Endometrial microvascular endothelial cells (primary cell): ENCODE results near the gene MED6. TPM values are rescaled to one million over a fixed set of nuclear protein-coding genes. Genes with fewer than 3 reads are reported as not detected.

Experiments
- in situ Hi-C: cut with HindIII; loops from 2 replicates; pipeline ENCODE4 v1.10.0; 2017; ENCODE audit warnings: low sequenced_read_pairs, low pct_unique_long_range_greater_than_20kb; ENCODE audit errors: inconsistent ontology term
- total RNA-seq: library from RNA; depleted of rRNA; stranded (reverse); fragments of >200 nt; gene quantifications from one replicate; pipeline ENCODE4 v1.2.3, GENCODE V29; 2015; ENCODE audit errors: inconsistent ontology term

MED6 gene
- total RNA-seq = 31.1 TPM

DNA sequence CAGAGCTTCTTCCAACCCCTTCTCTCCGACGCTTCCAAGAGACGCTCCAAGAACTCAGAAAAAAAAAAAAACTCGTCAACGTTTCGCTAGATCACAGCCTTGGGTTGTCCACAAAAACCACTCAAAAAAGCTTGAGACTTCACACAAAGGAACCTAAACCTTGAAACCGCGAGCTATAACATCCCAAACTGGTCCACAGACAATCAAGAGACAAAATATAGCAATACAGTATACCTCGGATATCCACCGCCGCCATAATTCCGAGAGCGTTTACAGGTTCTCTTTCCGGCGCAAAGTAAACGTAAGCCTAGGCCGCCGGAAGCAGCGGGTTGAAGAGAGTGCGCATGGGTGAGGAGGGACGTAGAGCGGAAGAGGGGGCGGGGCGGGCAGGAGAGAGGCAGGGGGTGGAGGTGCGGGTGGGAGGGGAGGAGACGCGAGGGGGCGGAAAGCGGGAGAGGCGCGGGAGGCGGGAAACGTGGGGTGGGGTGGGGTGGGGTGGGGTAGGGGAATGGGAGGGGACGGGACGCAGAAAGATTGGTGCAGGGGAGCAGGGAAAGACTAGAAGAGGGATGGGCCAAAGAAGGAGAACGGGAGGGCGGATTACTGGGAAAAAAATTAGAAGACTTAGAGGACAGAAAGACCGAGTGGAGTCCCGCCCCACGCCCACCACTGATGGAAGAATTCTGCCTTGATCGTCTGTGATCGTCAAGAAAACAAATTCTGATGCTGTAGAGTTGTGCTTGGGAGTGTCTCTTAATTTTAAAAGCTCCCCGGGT, at the start of gene MED6:
Gene MED6 (minus strand): TSS at position 274 of the 776 bp plus-strand sequence. CDS start 18 bp downstream, at position 256.
- in situ Hi-C loops = no loop called here

- in situ Hi-C loops = loop anchor here (10.0 kb wide), 1 partner anchor 45 kb away; no protein-coding TSS in a partner anchor
Observed at GRCh38 chr14:70649803-70650202, 49.3 kb upstream of the MED6 start.

GRCh38 chr14:70648346-70648745, 47.9 kb upstream of the MED6 start:
- in situ Hi-C loops = loop anchor here (10.0 kb wide), 1 partner anchor 46 kb away; no protein-coding TSS in a partner anchor

- in situ Hi-C loops = loop anchor here (10.0 kb wide), 1 partner anchor 48 kb away; no protein-coding TSS in a partner anchor
Observed at GRCh38 chr14:70646705-70647104, 46.2 kb upstream of the MED6 start.

GRCh38 chr14:70645892-70646291, 45.4 kb upstream of the MED6 start:
- in situ Hi-C loops = loop anchor here (10.0 kb wide), 1 partner anchor 49 kb away; no protein-coding TSS in a partner anchor

DNA sequence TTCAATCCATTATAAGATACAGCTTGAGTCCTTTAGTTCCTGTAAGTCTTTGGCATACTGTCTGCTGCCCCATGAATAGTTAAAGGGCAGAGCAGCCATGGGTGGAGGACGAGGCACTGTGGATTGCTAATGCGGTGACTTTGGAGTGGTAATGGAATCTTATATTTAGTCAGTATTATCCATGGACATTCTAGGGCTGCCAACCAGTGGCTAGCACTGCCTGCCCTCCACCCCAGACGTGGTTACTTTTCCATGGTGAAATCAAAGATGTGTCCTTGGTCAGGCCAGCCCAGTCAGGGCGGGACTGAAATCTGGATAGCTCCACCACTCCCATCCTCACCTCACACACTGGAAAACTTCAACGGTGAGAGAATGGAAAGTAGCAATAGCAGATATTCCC, 43.5 kb upstream of the MED6 start:
- in situ Hi-C loops = loop anchor here (10.0 kb wide), 1 partner anchor 51 kb away; no protein-coding TSS in a partner anchor

- in situ Hi-C loops = loop anchor here (10.0 kb wide), 1 partner anchor 52 kb away; no protein-coding TSS in a partner anchor
Observed at GRCh38 chr14:70642303-70643235, 42.1 kb upstream of the MED6 start.

DNA sequence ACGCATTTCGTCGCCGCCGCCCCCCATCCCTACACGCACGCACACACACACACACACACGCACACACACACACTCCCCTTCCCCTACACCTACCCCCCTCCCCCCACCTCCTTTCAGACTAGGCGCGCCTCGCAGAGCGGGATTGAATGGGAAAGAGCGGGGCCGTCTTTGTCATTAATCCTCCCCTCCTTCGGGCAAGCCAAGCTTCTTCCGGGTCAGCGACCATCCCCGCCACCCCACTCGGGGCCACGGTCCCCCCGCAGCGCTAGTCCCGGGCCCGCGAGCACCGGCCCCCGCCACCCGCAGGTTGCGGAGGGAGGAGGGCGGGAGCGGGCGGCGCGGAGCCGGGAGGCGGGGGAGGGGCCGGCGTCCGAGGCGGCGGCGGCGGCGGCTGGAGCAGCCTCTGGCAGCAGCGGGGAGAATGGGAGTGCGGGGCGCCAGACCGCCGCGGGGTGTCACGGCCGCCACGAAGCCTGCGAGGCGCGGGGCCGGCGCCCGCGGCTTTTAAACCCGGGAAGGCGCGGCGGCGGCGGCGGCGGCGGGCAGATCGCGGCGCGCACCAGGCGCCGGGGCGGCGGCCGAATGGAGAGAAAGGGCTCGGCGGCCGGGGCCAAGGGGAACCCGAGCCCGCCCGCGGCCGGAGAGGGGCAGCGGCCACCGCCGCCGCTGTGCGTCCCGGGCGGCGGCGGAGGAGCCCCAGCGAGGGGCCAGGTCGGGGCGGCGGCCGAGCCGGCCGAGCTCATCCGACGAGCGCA, 41.3 kb upstream of the MED6 start, which contains the start of gene TTC9:
Gene TTC9 (plus strand): TSS at position 369 of the 755 bp plus-strand sequence. CDS start 214 bp downstream, at position 583.
- in situ Hi-C loops = loop anchor here (10.0 kb wide), 1 partner anchor 53 kb away; no protein-coding TSS in a partner anchor

DNA sequence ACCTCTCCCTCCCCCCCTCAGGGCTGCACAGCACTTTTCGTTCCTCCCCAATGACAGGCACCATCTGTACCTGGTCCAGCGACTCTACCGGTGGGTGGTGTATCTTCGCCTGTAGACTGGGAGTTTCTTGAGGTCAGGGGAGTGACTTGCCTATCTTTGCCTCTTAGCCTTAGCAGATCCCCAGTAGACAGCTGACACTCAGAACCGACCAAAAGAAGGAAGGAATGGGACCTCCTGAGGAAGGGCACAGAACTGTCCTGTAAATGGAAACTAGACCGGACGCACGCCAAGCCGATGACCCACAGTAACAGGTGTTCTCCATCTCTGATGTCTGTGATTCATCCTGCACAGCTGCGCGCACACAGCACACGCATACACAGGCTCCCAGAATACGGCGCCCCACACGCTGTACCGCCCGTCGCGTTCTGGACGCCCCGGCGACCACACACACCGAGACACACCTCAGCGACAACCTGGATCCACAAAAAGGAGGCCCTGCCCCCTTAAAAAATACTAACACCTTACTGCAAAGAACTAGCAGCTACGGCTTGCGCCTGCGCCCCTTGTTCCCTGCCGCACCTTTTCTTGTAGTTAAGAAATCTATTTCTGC, 40.6 kb upstream of the MED6 start:
- in situ Hi-C loops = loop anchor here (10.0 kb wide), 1 partner anchor 54 kb away; no protein-coding TSS in a partner anchor

DNA sequence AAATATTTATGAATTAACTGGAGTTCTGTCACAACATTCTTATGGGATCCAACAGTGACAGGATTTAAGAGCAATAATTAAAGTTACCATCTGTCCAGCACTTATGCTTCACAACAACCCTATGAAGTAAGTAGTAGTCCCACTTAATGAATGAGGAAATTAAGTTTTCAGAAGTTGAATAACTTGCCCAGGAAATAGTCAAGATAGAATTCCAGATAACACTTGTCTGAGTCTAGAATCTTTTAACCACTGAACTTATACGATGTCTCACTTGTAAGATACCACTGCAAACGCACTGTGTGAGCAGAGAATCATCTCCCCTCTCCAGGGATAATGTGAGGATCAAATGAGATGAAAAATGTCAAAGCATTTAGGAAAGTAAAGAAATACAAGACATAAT, 38.0 kb upstream of the MED6 start:
- in situ Hi-C loops = no loop called here

- in situ Hi-C loops = no loop called here
Observed at GRCh38 chr14:70635971-70636595, 35.6 kb upstream of the MED6 start.

DNA sequence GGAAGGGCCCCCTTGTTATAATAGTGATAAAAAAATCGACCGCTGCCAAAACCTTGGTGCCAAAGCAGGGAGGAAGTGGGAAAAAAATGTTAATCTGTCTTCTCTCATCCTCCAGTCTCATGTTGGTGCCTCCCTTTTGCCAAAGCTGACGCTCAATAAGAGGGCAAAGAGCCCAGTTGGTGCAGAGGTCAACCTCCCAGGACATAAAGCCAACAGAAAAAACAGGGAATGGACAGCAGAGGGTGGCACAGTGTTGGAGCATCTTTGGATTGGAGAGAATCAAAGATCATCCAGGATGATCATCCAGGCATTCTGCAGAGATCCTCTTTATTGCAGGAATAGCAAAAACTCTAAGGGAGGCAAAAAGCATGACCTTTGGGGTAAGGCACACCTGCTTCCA, 31.5 kb upstream of the MED6 start:
- in situ Hi-C loops = no loop called here

DNA sequence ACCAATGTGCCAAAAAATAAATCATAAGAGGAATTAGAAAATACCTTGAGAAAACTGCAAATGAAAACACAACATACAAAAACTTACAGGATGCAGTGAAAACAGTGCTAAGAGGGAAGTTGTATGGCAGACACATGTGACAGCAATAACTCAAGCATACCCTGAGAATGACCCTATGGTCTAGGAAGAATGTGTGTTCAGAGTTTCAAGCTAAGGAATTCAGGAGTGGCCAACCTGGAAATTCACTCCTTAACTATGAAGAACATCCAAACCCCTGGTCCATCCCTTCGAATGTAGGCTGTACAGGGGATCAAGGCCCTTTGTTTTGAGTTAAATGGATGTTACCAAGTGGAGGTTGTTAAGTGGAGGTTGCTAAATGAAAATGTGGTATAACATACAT, 24.5 kb upstream of the MED6 start:
- in situ Hi-C loops = no loop called here

DNA sequence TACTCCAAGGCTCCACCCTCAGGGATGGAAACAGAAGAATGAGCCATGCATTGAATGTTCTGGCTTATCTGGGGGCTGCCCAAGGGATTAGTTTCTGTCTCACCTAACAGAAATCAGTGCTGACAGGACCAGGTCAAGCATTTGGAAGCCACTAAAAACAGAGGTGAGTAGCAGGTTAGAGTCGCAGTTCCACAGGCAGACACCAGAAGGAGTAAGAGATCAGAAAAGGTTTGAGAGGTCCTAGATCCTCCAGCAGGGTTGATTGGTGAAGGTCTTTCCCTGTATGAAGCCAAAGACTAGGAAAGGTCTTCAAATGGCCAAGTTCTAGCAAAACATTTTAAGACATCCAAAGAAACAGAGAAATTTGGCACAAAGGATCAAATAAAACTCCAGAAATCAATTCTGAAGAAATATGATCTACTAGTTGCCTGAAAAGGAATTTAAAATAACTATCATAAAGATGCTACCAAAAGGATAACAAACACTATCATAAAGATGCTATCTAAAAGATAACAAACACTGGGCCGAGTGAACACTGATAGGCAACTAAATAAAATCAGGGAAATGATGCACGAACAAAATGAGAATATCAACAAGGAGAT, 21.8 kb upstream of the MED6 start:
- in situ Hi-C loops = no loop called here

GRCh38 chr14:70619708-70620107, 19.3 kb upstream of the MED6 start:
- in situ Hi-C loops = no loop called here

- in situ Hi-C loops = no loop called here
Observed at GRCh38 chr14:70618314-70618713, 17.9 kb upstream of the MED6 start.

DNA sequence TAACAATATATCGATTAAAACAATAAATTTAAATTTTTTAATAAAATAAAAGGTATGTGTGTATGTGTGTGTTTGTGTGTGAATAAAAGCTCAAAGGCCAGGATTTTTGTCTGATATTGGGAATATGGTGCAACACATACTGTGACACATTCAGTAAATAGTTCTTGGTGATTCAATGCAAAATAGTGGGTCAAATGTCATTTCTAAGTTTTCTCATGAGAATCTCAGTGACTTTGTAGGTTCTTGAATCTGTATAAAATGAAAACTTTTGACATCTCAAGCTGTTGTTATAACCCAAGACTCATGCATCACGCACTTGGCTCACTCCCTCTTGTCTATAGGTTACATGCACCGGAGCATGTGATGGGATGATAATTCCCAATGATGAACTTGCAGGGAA, 16.2 kb upstream of the MED6 start:
- in situ Hi-C loops = no loop called here
